H1 (cell line): ENCODE data around the gene DDX3X. TPM values are rescaled to one million over a fixed set of nuclear protein-coding genes. Genes with fewer than 3 reads are reported as not detected.

Experiments used
- polyA plus RNA-seq, 7 experiments: library from polyadenylated mRNA; depleted of rRNA in 3 of 7; stranded (reverse) in 5 of 7; unstranded in 2 of 7; fragments of >200 nt in 5 of 7; fragments of 200-250 nt in 2 of 7; gene quantifications; 1 replicate in 5 of 7; 2 replicates in 1 of 7; 4 replicates in 1 of 7; pipeline versions ENCODE4 v1.2.1 to v1.2.3, GENCODE V29; 2011 to 2013; ENCODE audit warnings: missing spikeins in 2 of 7, mixed read lengths in 2 of 7
- total RNA-seq: library from RNA; stranded (reverse); fragmentation: NEBNext Ultra II Directional; extraction: Animal tissue kit (Norgen Biotek cat#: 25700); gene quantifications from 2 replicates; pipeline ENCODE4 v1.2.1, GENCODE V29; 2021
- TF ChIP-seq, protein P1 (sequence below), 3 experiments: IDR thresholded peaks; 1 replicate in 2 of 3; 2 replicates in 1 of 3; pipeline versions ENCODE4 v1.5.1 to v1.6.1; 2011; ENCODE audit warnings: low read length in 3 of 3, mild to moderate bottlenecking in 3 of 3, inconsistent platforms in 2 of 3, low read depth in 1 of 3, moderate library complexity in 1 of 3; ENCODE audit not compliant: insufficient read depth in 1 of 3; ENCODE audit errors: control extremely low read depth in 1 of 3

Gene DDX3X
- total and polyA plus RNA-seq, 2 of the 8 experiments (the other 6 are each of a cell fraction or from before 2014, with no cell fraction given), result 39.4 to 291 TPM

DNA sequence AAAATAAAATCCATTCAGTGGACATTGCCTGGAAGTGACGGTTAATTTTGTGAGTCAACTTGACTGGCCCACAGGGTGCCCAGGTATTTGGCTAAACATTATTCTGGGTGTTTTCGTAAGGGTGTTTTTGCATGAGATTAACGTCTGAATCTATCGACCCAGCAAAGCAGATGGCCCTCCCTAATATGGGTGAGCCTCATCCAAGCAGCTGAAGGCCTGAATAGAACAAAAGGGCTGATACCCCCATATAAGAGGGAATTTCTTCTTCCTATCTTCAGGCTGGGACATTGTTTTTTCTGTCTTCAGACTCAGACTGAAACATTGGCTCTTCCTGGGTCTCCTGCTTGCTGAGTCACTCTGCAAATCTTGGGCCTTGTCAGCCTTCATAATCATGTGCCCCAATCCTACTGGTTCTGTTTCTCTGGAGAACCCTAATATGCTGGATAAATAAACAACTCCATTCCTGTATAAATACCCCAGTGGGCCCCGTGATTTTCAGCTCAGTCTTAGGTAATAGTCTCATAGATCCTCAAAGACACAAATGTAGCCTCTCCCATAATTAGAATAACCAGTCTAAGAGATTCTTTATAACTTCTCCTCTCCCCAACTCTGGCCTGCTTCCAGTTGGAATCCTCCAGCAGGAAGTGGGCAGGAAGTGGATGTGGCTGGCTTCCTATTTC, 33.1 kb upstream of the DDX3X start (continued):
- TF ChIP-seq, protein P1, sequence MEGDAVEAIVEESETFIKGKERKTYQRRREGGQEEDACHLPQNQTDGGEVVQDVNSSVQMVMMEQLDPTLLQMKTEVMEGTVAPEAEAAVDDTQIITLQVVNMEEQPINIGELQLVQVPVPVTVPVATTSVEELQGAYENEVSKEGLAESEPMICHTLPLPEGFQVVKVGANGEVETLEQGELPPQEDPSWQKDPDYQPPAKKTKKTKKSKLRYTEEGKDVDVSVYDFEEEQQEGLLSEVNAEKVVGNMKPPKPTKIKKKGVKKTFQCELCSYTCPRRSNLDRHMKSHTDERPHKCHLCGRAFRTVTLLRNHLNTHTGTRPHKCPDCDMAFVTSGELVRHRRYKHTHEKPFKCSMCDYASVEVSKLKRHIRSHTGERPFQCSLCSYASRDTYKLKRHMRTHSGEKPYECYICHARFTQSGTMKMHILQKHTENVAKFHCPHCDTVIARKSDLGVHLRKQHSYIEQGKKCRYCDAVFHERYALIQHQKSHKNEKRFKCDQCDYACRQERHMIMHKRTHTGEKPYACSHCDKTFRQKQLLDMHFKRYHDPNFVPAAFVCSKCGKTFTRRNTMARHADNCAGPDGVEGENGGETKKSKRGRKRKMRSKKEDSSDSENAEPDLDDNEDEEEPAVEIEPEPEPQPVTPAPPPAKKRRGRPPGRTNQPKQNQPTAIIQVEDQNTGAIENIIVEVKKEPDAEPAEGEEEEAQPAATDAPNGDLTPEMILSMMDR (IDR thresholded peaks at IDR 0.05; ENCODE audit: control extremely low read depth in 1 of 3, insufficient read depth in 1 of 3, low read depth in 1 of 3, low read length in 3 of 3), result no peak
